Loucy (cell line): ENCODE measurements around the gene KLHL41.

Experiments used
- H2AFZ ChIP-seq: fragments of 200-600 bp; sonication (generic); 2 replicates; pipeline ENCODE4 v1.6.0; 2016; ENCODE audit warnings: antibody characterized with exemption, mild to moderate bottlenecking, low read length, moderate library complexity
- H3F3A ChIP-seq: fragments of 200-600 bp; 2 replicates; pipeline ENCODE4 v1.6.0; 2016; ENCODE audit warnings: antibody characterized with exemption, low read depth, mild to moderate bottlenecking
- H3K27me3 ChIP-seq: fragments of 200-600 bp; sonication (generic); 2 replicates; pipeline ENCODE4 v1.6.1; 2014; ENCODE audit warnings: low read length, mild to moderate bottlenecking; ENCODE audit not compliant: insufficient read depth, poor library complexity, severe bottlenecking
- H3K36me3 ChIP-seq: fragments of 200-600 bp; sonication (generic); 2 replicates; pipeline ENCODE4 v1.6.1; 2016; ENCODE audit warnings: low read length; ENCODE audit not compliant: insufficient read depth
- H3K4me1 ChIP-seq: fragments of 200-600 bp; sonication (generic); 2 replicates; pipeline ENCODE4 v1.5.1; 2014; ENCODE audit warnings: low read length, mild to moderate bottlenecking; ENCODE audit not compliant: insufficient read depth, poor library complexity, severe bottlenecking
- H3K4me2 ChIP-seq: fragments of 200-600 bp; sonication (generic); 2 replicates; pipeline ENCODE4 v1.6.0; 2014; ENCODE audit warnings: antibody characterized with exemption, low read length, low read depth, mild to moderate bottlenecking; ENCODE audit not compliant: poor library complexity, severe bottlenecking
- H3K4me3 ChIP-seq: fragments of 200-600 bp; sonication (generic); 2 replicates; pipeline ENCODE4 v1.5.1; 2014; ENCODE audit warnings: low read length, mild to moderate bottlenecking, mixed read lengths; ENCODE audit not compliant: poor library complexity, severe bottlenecking
- H3K79me2 ChIP-seq: fragments of 200-600 bp; sonication (generic); 2 replicates; pipeline ENCODE4 v1.6.1; 2014; ENCODE audit warnings: low read length; ENCODE audit not compliant: insufficient read depth
- H3K9ac ChIP-seq: fragments of 200-600 bp; sonication (generic); 2 replicates; pipeline ENCODE4 v1.6.0; 2014; ENCODE audit warnings: mild to moderate bottlenecking, low read depth, low read length, moderate library complexity; ENCODE audit not compliant: poor library complexity, severe bottlenecking
- H3K9me2 ChIP-seq: fragments of 200-600 bp; sonication (generic); replicated peaks from 2 replicates; pipeline ENCODE4 v1.6.1; 2016; ENCODE audit warnings: low read depth, low read length, mixed read lengths
- H3K9me3 ChIP-seq: fragments of 200-600 bp; sonication (generic); 2 replicates; pipeline ENCODE4 v1.6.1; 2014; ENCODE audit warnings: mild to moderate bottlenecking, antibody characterized with exemption, low read length, low read depth; ENCODE audit not compliant: insufficient read depth
- H4K20me1 ChIP-seq: fragments of 200-600 bp; sonication (generic); 2 replicates; pipeline ENCODE4 v1.6.0; 2014; ENCODE audit warnings: antibody characterized with exemption, low read length, mild to moderate bottlenecking; ENCODE audit not compliant: insufficient read depth, poor library complexity, severe bottlenecking
- EZH2phosphoT487 ChIP-seq: fragments of 200-600 bp; IDR thresholded peaks from 2 replicates; pipeline ENCODE4 v1.6.1; 2018; ENCODE audit warnings: antibody characterized with exemption, mild to moderate bottlenecking, moderate library complexity, borderline replicate concordance
- TF ChIP-seq, protein P1 (sequence below): fragments of 200-600 bp; sonication (generic); conservative IDR thresholded peaks from 2 replicates; pipeline ENCODE4 v1.5.1; 2014; ENCODE audit warnings: mild to moderate bottlenecking, antibody characterized with exemption, low read length

The KLHL41 gene

DNA sequence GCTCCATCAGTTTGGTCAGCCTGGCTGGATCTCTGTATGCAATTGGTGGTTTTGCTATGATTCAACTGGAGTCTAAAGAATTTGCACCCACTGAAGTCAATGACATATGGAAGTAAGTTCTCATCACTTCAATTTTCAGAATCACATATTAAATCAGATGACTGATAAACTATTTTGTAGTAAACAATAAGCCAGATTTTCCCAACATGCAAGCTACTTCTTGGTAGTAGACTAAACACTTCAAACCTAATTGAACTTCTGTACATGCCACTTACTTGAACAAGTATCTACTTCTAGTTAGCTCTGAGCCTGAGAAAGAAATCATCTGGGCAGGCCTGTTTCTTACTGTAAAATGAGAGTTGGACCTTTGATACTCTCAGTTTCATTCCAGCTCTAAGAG is 11.4 kb downstream of the KLHL41 start:
- Histone ChIP-seq H3K4me2 (no peak overlapping the region), H3K9me2 (no peaks in the 10 kb centered on the region), H3K4me1 (no peaks in the 10 kb centered on the region), H3K9me3 (no peaks in the 10 kb centered on the region), H3F3A (no peaks in the 10 kb centered on the region), H4K20me1 (no peaks in the 10 kb centered on the region), H3K79me2 (no peaks in the 10 kb centered on the region), H3K27me3 (no peaks in the 10 kb centered on the region), H3K36me3 (no peaks in the 10 kb centered on the region), H2AFZ (no peak overlapping the region), H3K4me3 (no peak overlapping the region), H3K9ac (no peak overlapping the region)
- TF ChIP-seq, protein P1, sequence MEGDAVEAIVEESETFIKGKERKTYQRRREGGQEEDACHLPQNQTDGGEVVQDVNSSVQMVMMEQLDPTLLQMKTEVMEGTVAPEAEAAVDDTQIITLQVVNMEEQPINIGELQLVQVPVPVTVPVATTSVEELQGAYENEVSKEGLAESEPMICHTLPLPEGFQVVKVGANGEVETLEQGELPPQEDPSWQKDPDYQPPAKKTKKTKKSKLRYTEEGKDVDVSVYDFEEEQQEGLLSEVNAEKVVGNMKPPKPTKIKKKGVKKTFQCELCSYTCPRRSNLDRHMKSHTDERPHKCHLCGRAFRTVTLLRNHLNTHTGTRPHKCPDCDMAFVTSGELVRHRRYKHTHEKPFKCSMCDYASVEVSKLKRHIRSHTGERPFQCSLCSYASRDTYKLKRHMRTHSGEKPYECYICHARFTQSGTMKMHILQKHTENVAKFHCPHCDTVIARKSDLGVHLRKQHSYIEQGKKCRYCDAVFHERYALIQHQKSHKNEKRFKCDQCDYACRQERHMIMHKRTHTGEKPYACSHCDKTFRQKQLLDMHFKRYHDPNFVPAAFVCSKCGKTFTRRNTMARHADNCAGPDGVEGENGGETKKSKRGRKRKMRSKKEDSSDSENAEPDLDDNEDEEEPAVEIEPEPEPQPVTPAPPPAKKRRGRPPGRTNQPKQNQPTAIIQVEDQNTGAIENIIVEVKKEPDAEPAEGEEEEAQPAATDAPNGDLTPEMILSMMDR = no peak
- no peak for TF ChIP-seq EZH2phosphoT487

DNA sequence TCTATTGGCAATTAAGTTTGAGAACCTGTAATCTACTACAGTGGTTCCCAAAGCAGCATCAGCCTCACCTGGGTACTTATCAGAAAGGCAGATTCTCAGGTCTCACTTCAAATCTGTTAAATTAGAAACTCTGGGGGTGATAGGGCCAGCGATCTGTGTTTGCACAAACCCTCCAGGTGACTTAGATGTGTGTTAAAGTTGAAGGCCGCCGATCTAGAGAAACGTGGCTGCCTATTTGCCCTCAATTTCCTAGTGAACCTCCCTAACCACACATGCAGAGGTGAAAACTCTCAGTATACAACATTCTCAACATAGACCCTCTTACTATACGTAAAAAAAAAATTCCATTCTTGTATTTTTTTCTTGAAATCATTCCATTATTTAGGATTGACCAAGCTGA is 14.2 kb downstream of the KLHL41 start:
- Histone ChIP-seq H3K4me1 (no peaks in the 10 kb centered on the region), H3K79me2 (no peaks in the 10 kb centered on the region), H3K9ac (no peak overlapping the region), H3K4me3 (no peak overlapping the region), H3F3A (no peaks in the 10 kb centered on the region), H4K20me1 (no peaks in the 10 kb centered on the region), H3K9me2 (no peaks in the 10 kb centered on the region), H3K4me2 (no peak overlapping the region), H3K9me3 (no peaks in the 10 kb centered on the region), H2AFZ (no peak overlapping the region), H3K27me3 (no peaks in the 10 kb centered on the region), H3K36me3 (no peaks in the 10 kb centered on the region; the same call in 1 of the 2 replicates)
- TF ChIP-seq, protein P1 = no peak
- no peak for TF ChIP-seq EZH2phosphoT487

DNA sequence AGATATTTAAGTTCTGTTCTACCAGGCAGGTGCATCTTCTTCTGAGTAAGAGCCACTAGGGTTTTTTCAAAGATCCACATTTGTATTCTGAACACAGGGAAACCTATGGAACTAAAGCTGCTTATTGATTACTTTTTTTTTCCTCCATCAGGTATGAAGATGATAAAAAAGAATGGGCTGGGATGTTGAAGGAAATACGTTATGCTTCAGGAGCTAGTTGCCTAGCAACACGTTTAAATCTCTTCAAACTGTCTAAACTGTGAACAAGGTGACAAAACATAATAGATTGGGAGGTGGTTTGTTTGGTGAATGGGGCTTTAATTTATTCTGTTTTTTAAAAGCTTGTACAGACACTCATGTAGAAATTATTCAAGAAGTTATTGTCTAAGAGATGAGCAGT is 15.9 kb downstream of the KLHL41 start:
- Histone ChIP-seq H3K36me3 (peaks cover 5% of the 10 kb centered on the region; the same call in 1 of the 2 replicates), H3K27me3 (no peaks in the 10 kb centered on the region), H3K79me2 (no peaks in the 10 kb centered on the region), H4K20me1 (no peaks in the 10 kb centered on the region), H3K4me2 (no peak overlapping the region), H2AFZ (no peak overlapping the region), H3K9me2 (no peaks in the 10 kb centered on the region), H3K9me3 (no peaks in the 10 kb centered on the region), H3K9ac (no peak overlapping the region), H3K4me3 (no peak overlapping the region), H3F3A (no peaks in the 10 kb centered on the region), H3K4me1 (no peaks in the 10 kb centered on the region)
- no peak for TF ChIP-seq EZH2phosphoT487
- TF ChIP-seq, protein P1 = no peak
